PC-9 (cell line): ENCODE results near the gene PGGHG.

ENCODE experiments used
- CTCF ChIP-seq: fragments of 200-600 bp; sonication (generic); conservative IDR thresholded peaks from 2 replicates; pipeline ENCODE4 v1.6.1; 2017; ENCODE audit warnings: mixed run types, antibody characterized with exemption, mild to moderate bottlenecking, moderate library complexity
- EZH2 ChIP-seq: fragments of 200-600 bp; sonication (generic); IDR thresholded peaks from 2 replicates; pipeline ENCODE4 v1.8.0; 2017; ENCODE audit warnings: antibody characterized with exemption, low read depth

- no peak for TF ChIP-seq CTCF
- TF ChIP-seq EZH2 = no peak
Observed at GRCh38 chr11:251550-251949, 37.4 kb upstream of the PGGHG start.
